Stimulated activated CD4-positive, alpha-beta T cell treated with anti-CD3 and anti-CD28 coated beads, TNF-alpha, amount 100 ng/mL, for 1 hour (primary cell): ENCODE measurements around the gene RB1.
"Not testable (repeated sequence)": the region's sequence is repeated elsewhere in the genome, so short reads cannot be mapped to it uniquely, and the experiment has no call there.

ENCODE experiments used
- DNase-seq, 3 donors: peaks; one replicate each; pipeline ENCODE4 v3.0.0-alpha.2; 2020; ENCODE audit warnings: low read depth in 3 of 3, low spot score in 1 of 3

RB1 gene

GRCh38 chr13:48346583-48346982 lies 43.0 kb downstream of the RB1 start:
- no peak for DNase-seq

GRCh38 chr13:48349525-48349924 lies 46.0 kb downstream of the RB1 start:
- no peak for DNase-seq

- DNase-seq: no peak
Observed at GRCh38 chr13:48353590-48353989, 50.0 kb downstream of the RB1 start.

GRCh38 chr13:48355524-48355923 lies 52.0 kb downstream of the RB1 start:
- not testable (repeated sequence) for DNase-seq

GRCh38 chr13:48356750-48357149 lies 53.2 kb downstream of the RB1 start:
- DNase-seq: no peak

- DNase-seq: no peak
Observed at GRCh38 chr13:48369988-48370387, 66.4 kb downstream of the RB1 start.

GRCh38 chr13:48370815-48371214 lies 67.3 kb downstream of the RB1 start:
- no peak for DNase-seq

- DNase-seq: no peak
Observed at GRCh38 chr13:48377857-48378256, 74.3 kb downstream of the RB1 start.

- DNase-seq: no peak
Observed at GRCh38 chr13:48380581-48380980, 77.0 kb downstream of the RB1 start.

GRCh38 chr13:48383384-48383783 lies 79.8 kb downstream of the RB1 start:
- no peak for DNase-seq

- DNase-seq: no peak
Observed at GRCh38 chr13:48386816-48387215, 83.3 kb downstream of the RB1 start.

- no peak for DNase-seq
Observed at GRCh38 chr13:48391257-48391656, 87.7 kb downstream of the RB1 start.

GRCh38 chr13:48393030-48393697 lies 89.6 kb downstream of the RB1 start:
- DNase-seq: no peak

GRCh38 chr13:48393698-48394085 lies 90.1 kb downstream of the RB1 start:
- DNase-seq: no peak

- no peak for DNase-seq
Observed at GRCh38 chr13:48397744-48398143, 94.2 kb downstream of the RB1 start.

- DNase-seq: no peak
Observed at GRCh38 chr13:48398450-48399095, 95.0 kb downstream of the RB1 start.

GRCh38 chr13:48400090-48400694 lies 96.6 kb downstream of the RB1 start:
- no peak for DNase-seq

GRCh38 chr13:48400850-48401291 lies 97.3 kb downstream of the RB1 start:
- no peak for DNase-seq

GRCh38 chr13:48401480-48401879 lies 97.9 kb downstream of the RB1 start:
- DNase-seq: no peak

- no peak for DNase-seq
Observed at GRCh38 chr13:48402325-48402932, 98.9 kb downstream of the RB1 start.

GRCh38 chr13:48403151-48403631 lies 99.6 kb downstream of the RB1 start:
- no peak for DNase-seq

GRCh38 chr13:48403913-48404312 lies 100.4 kb downstream of the RB1 start:
- DNase-seq: no peak
